Fibroblast of lung (primary cell): ENCODE data around the gene IPP. TPM values are rescaled to one million over a fixed set of nuclear protein-coding genes. Genes with fewer than 3 reads are reported as not detected.

Experiments used
- DNase-seq, 2 donors: peaks; one replicate each; pipeline versions ENCODE4 v3.0.0 to v3.0.0-alpha.2; 2010; ENCODE audit warnings: low read depth in 2 of 2
- H2AFZ ChIP-seq: 2 replicates; pipeline ENCODE4 v1.5.1; 2012; ENCODE audit warnings: low read length, control low read depth, inconsistent platforms
- H3K27ac ChIP-seq: 2 replicates; pipeline ENCODE4 v1.5.1; 2011; ENCODE audit warnings: low read length, control low read depth; ENCODE audit not compliant: insufficient read depth
- H3K27me3 ChIP-seq: 2 replicates; pipeline ENCODE4 v1.5.1; 2011; ENCODE audit warnings: mild to moderate bottlenecking, low read length; ENCODE audit not compliant: control insufficient read depth, insufficient read depth
- H3K36me3 ChIP-seq: 2 replicates; pipeline ENCODE4 v1.5.1; 2011; ENCODE audit warnings: low read length; ENCODE audit not compliant: control insufficient read depth, insufficient read depth
- H3K4me1 ChIP-seq: 2 replicates; pipeline ENCODE4 v1.5.1; 2011; ENCODE audit warnings: low read length; ENCODE audit not compliant: control insufficient read depth, insufficient read depth; ENCODE audit errors: extremely low read depth
- H3K4me2 ChIP-seq: 2 replicates; pipeline ENCODE4 v1.5.1; 2011; ENCODE audit warnings: low read length, control low read depth; ENCODE audit not compliant: insufficient read depth; ENCODE audit errors: extremely low read depth
- H3K4me3 ChIP-seq, 4 experiments: fragments of 200-600 bp in 1 of 4; sonication (generic) in 1 of 4; replicated peaks in 1 of 4; 2 replicates each; pipeline ENCODE4 v1.5.1; 2011 to 2016; ENCODE audit warnings: low read length in 4 of 4, low read depth in 3 of 4, mild to moderate bottlenecking in 3 of 4, control low read depth in 2 of 4, inconsistent platforms in 1 of 4, mixed read lengths in 1 of 4; ENCODE audit not compliant: insufficient read depth in 1 of 4; ENCODE audit errors: control extremely low read depth in 1 of 4
- H3K79me2 ChIP-seq: 2 replicates; pipeline ENCODE4 v1.5.1; 2012; ENCODE audit warnings: mild to moderate bottlenecking, low read length, inconsistent platforms; ENCODE audit not compliant: control insufficient read depth, insufficient read depth
- H3K9ac ChIP-seq: 2 replicates; pipeline ENCODE4 v1.5.1; 2011; ENCODE audit warnings: mild to moderate bottlenecking, low read length, control low read depth; ENCODE audit not compliant: insufficient read depth
- H3K9me3 ChIP-seq: 2 replicates; pipeline ENCODE4 v1.5.1; 2012; ENCODE audit warnings: low read depth, low read length; ENCODE audit not compliant: control insufficient read depth, insufficient read depth
- H4K20me1 ChIP-seq: 2 replicates; pipeline ENCODE4 v1.5.1; 2011; ENCODE audit warnings: low read length; ENCODE audit not compliant: control insufficient read depth, insufficient read depth; ENCODE audit errors: extremely low read depth
- EZH2 ChIP-seq: IDR thresholded peaks from 2 replicates; pipeline ENCODE4 v1.5.1; 2012; ENCODE audit warnings: low read length, control low read depth, mild to moderate bottlenecking; ENCODE audit errors: missing control alignments
- polyA plus RNA-seq, 2 donors: library from polyadenylated mRNA; depleted of rRNA in 1 of 2; stranded (reverse) in 1 of 2; unstranded in 1 of 2; fragments of >200 nt; gene quantifications; 2 replicates each; pipeline ENCODE4 v1.2.1, GENCODE V29; 2011 to 2012; ENCODE audit warnings: missing spikeins in 1 of 2
- total RNA-seq: library from RNA; depleted of rRNA; stranded (reverse); fragments of >200 nt; gene quantifications from 2 replicates; pipeline ENCODE4 v1.2.1, GENCODE V29; 2014
- TF ChIP-seq, protein P1 (sequence below), 2 donors: IDR thresholded peaks in 1 of 2; conservative IDR thresholded peaks in 1 of 2; 1 replicate in 1 of 2; 2 replicates in 1 of 2; pipeline ENCODE4 v1.5.1; 2011 to 2012; ENCODE audit warnings: low read length in 2 of 2, control low read depth in 1 of 2, inconsistent platforms in 1 of 2, low read depth in 1 of 2, mild to moderate bottlenecking in 1 of 2

The IPP gene
- total and polyA plus RNA-seq, 2 donors (not counting 1 experiment from before 2014, with no cell fraction given): 11.0 to 15.2 TPM

DNA sequence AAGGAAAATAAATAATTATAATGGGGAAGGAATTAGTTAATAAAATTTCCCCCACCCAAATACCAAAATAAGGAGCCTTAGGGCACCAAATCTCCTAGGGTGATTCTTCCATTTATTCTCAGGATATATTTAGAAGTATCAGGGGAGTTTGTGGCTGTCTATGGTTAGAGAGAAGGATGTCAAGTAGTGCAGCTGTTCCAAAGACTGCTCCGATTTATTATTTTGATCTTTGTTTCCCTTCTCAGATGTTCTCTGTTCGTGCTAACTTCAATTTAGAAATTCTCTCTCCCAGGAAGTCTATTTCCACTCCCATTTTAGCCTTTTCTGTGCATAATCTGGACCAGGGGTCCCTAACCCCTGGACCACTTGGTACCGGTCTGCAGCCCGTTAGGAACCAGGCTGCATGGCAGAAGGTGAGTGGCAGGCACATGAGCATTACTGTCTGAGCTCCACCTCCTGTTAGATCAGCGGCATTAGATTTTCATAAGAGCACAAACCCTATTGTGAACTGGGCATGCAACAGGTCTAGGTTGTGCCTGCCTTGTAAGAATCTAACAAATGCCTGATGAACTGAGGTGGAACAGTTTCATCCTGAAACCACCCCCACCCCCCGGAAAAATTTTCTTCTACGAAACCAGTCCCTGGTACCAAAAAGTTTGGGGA is 43.6 kb upstream of the IPP start:
- no peak overlapping the region for H3K4me2 ChIP-seq
- peak overlapping the region; percentile 51 for H2AFZ ChIP-seq
- H3K4me1 ChIP-seq: no peaks in the 10 kb centered on the region
- TF ChIP-seq EZH2: no peak
- TF ChIP-seq, protein P1, sequence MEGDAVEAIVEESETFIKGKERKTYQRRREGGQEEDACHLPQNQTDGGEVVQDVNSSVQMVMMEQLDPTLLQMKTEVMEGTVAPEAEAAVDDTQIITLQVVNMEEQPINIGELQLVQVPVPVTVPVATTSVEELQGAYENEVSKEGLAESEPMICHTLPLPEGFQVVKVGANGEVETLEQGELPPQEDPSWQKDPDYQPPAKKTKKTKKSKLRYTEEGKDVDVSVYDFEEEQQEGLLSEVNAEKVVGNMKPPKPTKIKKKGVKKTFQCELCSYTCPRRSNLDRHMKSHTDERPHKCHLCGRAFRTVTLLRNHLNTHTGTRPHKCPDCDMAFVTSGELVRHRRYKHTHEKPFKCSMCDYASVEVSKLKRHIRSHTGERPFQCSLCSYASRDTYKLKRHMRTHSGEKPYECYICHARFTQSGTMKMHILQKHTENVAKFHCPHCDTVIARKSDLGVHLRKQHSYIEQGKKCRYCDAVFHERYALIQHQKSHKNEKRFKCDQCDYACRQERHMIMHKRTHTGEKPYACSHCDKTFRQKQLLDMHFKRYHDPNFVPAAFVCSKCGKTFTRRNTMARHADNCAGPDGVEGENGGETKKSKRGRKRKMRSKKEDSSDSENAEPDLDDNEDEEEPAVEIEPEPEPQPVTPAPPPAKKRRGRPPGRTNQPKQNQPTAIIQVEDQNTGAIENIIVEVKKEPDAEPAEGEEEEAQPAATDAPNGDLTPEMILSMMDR (conservative IDR thresholded peaks at IDR 0.05 in 1 of 2, IDR thresholded peaks at IDR 0.05 in 1 of 2; ENCODE audit: low read depth in 1 of 2, low read length in 2 of 2): no peak
- H3K79me2 ChIP-seq: no peaks in the 10 kb centered on the region
- no peak overlapping the region for H3K9ac ChIP-seq
- no peaks in the 10 kb centered on the region for H4K20me1 ChIP-seq
- DNase-seq: no peak
- H3K27me3 ChIP-seq: no peaks in the 10 kb centered on the region
- H3K4me3 ChIP-seq: no peak overlapping the region
- no peak overlapping the region for H3K27ac ChIP-seq
- no peaks in the 10 kb centered on the region for H3K36me3 ChIP-seq
- H3K9me3 ChIP-seq: no peaks in the 10 kb centered on the region

DNA sequence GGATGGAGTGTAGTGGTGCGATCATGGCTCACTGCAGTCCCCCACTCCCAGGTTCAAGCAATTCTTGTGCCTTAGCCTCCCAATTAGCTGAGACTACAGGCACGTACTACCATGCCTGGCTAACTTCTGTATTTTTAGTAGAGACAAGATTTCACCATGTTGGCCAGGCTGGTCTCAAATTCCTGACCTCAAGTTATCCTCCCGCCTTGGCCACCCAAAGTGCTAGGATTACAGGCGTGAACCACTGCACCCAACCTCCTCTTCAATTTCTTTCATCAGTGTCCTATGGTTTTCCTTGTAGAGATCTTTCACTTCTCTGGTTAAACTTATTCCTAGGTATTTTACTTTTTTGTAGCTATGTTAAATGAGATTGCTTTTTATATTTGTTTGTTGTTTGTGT is 42.3 kb upstream of the IPP start:
- Histone ChIP-seq H3K27ac (no peak overlapping the region), H4K20me1 (no peaks in the 10 kb centered on the region), H3K4me2 (no peak overlapping the region), H2AFZ (no peak overlapping the region), H3K9ac (no peak overlapping the region), H3K27me3 (no peaks in the 10 kb centered on the region), H3K79me2 (no peaks in the 10 kb centered on the region), H3K4me3 (no peak overlapping the region), H3K9me3 (no peaks in the 10 kb centered on the region), H3K4me1 (no peaks in the 10 kb centered on the region), H3K36me3 (no peaks in the 10 kb centered on the region)
- TF ChIP-seq EZH2: no peak
- TF ChIP-seq, protein P1 (conservative IDR thresholded peaks at IDR 0.05 in 1 of 2, IDR thresholded peaks at IDR 0.05 in 1 of 2; ENCODE audit: low read depth in 1 of 2, low read length in 2 of 2): no peak
- no peak for DNase-seq

DNA sequence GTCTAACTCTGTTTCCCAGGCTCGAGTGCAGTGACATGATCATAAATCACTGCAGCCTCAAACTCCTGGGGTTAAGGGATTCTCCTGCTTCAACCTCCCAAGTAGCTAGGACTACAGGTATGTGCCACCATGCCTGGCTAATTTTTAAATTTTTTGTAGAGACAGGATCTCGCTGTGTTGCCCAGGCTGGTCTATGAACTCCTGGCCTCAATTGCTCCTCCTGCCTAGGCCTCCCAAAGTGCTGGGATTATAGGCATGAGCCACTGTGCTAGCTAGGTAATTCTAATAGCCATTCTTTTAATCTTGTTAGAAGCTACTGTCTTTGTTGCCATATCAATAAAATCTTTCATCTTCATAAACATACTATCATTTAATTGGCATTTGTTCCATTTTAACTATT is 39.1 kb upstream of the IPP start:
- H3K79me2 ChIP-seq: no peaks in the 10 kb centered on the region
- H3K4me2 ChIP-seq: no peak overlapping the region
- no peak overlapping the region for H3K9ac ChIP-seq
- no peak for DNase-seq
- H3K27ac ChIP-seq: no peak overlapping the region
- no peaks in the 10 kb centered on the region for H4K20me1 ChIP-seq
- H3K4me3 ChIP-seq: no peak overlapping the region
- H3K36me3 ChIP-seq: no peaks in the 10 kb centered on the region
- no peak for TF ChIP-seq EZH2
- TF ChIP-seq, protein P1 (conservative IDR thresholded peaks at IDR 0.05 in 1 of 2, IDR thresholded peaks at IDR 0.05 in 1 of 2; ENCODE audit: low read depth in 1 of 2, low read length in 2 of 2): no peak
- no peak overlapping the region for H2AFZ ChIP-seq
- H3K9me3 ChIP-seq: no peaks in the 10 kb centered on the region
- H3K4me1 ChIP-seq: no peaks in the 10 kb centered on the region
- no peaks in the 10 kb centered on the region for H3K27me3 ChIP-seq
